GM18868 (cell line): ENCODE results near the gene ASPG.

ENCODE experiments used
- ATAC-seq: cut with Tn5 transposase; IDR thresholded peaks from one replicate; pipeline ENCODE4 v1.9.1; 2021; ENCODE audit warnings: mild to moderate bottlenecking, moderate library complexity; ENCODE audit not compliant: unreplicated experiment

The ASPG gene

DNA sequence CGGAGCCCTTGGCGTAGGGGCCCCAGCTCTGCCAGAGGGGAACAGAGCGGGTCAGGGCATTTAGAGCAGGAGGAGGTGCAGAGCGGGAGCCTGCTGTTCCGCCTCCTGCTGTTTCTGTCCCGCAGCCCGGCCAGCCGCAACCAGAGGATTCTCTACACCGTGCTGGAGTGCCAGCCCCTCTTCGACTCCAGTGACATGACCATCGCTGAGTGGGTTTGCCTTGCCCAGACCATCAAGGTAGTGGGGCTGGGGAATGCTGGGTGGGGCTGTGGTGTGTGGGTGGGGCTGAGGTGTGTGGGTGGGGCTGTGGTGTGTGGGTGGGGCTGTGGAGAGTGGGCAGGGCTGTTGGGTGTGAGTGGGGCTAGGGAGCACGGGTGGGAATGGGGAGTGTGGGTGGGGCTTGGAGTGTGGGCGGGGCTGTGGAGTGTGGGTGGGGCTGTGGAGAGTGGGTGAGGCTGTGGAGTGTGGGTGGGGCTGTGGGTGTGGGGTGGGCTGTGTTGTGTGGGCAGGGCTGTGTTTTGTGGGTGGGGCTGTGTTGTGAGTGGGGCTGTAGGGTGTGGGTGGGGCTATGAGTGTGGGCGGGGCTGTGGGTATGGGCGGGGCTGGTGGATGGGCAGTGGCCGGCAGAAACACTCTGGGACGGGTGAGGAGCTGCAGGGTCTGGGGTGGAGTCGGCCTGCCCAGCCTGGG, 8.0 kb downstream of the ASPG start:
- no peak for ATAC-seq

DNA sequence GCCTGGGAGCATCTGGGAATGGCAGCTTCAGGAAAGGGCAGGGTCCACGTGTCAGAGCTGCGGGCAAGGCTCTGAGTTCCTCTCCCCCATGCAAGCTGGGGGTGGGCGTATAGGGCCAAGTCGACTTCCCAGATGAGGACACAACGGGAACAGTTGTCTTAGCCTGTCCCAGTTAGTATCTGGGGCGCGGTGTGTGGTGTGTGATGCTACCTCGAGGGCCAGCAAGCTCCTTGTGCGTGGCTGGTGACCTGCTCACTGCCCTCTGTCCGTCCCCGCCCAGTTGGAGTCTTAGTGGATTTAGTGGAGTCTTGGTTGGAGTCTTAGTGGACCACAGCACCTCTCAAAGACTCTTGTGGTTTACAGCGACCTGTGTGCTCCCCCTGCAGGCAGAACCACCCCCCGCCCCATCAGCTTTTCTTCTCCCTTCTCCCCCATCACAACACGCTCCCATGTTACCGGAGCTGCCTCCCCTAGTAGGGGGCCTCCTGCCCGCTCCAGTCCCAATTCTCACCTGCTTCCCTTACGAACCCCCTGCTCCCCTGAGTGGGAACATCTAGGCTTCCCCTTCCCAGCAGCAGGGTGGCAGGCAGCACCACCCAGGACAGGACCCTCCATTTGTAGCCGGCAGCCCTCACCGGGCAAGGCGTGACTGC, 8.7 kb downstream of the ASPG start:
- ATAC-seq = no peak

DNA sequence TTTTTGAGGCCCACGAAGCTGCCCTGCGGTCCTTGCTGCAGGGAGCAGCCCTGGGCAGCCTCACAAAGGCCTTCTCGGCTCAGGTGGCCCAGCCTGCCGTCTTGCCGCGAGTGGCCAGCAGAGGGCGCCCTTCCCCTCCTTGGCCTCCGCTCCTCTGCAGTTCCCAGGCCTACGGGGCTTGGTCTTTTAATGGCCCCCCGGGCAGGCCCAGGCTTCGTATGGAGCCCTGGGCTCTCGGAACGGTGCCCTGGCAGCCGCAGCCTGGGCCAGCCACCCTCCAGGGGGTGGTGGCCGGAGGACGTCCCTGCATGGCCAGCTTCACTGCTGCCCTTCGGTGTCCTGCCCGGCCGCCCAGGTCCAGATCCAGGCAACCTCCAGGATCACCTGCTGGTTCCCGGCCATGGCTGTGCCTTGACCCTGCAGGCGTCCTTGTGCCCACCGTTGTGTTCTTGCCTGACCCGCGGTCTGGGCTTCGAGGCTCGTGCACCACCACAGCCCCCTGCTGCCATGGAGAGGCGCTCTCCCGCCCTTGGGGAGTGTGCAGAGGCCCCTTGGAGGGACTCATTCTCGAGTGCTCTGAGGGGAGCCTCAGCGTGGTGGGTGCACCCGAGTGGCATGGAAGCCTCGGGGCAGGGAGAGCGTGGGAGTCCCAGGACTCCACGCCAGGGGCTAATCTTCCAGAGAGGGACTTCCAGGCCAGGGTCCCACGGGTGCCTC, 9.4 kb downstream of the ASPG start:
- ATAC-seq = no peak

DNA sequence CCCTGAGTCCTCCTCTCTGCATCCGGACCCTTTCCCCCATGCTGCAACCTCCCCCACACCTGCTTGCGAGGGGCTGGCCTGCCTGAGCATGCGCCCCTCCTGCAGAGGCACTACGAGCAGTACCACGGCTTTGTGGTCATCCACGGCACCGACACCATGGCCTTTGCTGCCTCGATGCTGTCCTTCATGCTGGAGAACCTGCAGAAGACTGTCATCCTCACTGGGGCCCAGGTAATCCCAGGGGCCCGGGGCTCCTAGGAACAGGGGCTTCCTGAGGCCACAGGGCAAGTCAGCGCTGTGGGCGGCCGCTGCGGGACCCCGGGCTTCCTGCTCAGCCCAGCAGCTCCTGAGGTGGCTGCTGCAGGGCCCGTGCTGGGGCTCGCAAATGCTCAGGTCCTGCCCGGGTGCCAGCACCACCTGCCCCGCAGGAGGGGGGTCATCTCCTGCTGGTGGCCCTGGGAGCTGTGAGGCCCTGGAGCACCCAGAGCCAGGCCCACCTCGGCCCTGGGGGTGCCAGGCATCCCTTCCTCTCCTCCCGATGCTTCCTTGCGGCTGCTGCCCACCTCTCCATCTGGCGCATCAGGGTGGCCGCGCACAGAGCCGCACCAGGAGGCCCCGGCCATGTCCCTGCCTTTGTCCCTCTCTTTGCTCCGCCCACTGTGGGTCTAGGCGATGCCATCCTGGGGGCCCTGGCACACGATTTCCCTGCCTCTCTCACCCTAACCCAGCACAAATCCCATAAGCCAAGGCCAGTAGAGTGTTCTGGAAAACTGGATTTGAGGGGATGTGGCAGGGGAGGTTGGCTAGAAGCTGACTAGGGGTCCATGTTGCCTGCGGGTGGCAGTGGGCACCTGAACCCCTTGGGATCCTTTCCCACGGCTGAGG, 10.2 kb downstream of the ASPG start:
- ATAC-seq = no peak

DNA sequence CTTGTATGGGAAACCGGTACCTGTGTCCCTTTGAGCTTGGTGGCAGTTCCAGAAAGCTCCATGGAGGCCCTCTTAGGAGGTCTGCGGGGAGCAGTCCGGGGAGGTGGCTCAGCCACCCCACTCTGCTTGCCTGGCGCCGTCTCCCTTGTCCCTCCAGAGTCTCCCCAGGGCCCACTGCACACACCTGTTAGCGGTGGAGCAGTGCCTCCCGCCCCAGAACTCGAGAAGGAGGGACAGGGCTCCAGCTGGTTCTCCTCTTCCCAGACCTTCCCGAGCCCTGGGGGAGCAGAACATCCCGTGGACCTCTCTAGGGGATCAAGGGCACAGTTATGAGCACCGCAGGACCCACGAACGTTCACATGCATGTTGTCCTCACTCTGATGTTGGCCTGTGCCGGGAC, 10.8 kb downstream of the ASPG start:
- ATAC-seq = no peak

DNA sequence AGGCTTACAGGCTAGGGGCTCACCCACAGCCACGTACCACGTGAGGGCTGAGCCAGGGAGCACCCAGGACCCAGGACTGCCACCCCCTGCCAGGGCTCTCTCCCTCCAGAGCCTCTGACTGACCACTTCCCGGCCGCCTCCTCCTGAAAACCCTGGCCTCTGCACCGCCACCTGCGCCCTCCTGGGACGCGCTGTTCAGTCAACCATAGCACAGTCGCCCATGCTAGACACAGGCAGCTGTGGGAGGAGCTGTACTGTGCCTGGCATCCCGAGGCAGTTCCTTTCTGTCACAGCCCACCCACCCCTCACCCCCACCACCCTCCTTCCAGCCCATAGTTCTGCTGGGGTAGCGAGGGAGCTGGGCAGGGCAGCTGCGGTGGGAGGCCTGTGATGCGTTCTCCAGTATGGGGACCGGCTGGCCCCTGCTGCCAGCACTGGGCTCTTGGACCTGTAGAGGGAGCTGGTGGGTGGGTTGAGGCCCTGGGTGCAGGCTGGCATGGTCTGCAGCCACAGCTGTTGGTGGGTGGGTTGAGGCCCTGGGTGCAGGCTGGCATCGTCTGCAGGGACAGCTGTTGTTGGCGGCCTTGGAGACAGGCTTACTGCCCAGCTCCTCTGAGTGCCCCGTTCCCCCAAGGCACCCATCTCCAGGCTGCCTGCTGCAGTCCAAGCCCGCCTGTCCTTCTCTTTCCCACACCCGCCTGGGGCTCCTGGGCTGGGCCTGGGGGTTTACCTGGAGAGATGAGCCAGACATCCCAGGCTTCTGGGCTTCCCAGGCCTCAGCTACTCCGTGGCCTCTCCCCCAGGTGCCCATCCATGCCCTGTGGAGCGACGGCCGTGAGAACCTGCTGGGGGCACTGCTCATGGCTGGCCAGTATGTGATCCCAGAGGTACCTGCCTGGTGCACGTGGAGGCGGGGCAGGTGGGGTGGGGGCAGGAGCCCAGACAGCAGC, 11.5 kb downstream of the ASPG start:
- no peak for ATAC-seq

DNA sequence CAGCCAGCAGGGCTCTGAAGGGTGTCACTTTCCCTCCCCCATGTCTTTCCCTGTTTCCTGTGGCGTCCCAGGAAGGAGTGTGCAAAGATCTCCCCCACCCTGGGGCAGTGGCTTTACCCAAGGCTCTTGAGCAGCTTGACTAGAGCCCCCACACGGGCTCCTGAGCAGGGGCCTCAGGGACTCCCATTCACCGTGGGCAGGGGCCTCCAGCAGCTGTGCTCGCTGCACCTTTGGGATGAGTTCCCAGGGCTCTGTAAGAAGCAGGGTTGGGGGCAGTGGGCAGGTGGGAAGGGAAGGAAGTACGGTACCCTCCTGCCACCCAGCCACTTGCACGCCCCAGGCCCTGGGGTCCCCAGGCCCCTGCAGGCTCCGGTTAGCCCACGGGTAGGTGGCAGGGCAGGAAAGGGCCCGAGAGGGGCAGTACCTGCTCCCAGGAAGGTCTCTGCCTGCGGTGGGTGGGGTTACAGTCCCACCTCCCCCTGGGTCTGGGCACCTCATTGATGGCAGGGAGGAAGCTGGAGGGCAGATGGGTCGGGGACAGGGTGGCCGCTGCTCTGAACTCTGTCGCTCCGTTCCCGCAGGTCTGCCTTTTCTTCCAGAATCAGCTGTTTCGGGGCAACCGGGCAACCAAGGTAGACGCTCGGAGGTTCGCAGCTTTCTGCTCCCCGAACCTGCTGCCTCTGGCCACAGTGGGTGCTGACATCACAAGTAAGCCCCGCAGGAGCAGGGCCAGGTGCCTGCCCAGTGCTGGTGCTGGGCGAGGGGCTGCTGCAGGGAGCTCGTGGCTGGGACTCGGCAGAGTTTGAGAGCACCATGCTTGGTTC, 13.0 kb downstream of the ASPG start:
- no peak for ATAC-seq

DNA sequence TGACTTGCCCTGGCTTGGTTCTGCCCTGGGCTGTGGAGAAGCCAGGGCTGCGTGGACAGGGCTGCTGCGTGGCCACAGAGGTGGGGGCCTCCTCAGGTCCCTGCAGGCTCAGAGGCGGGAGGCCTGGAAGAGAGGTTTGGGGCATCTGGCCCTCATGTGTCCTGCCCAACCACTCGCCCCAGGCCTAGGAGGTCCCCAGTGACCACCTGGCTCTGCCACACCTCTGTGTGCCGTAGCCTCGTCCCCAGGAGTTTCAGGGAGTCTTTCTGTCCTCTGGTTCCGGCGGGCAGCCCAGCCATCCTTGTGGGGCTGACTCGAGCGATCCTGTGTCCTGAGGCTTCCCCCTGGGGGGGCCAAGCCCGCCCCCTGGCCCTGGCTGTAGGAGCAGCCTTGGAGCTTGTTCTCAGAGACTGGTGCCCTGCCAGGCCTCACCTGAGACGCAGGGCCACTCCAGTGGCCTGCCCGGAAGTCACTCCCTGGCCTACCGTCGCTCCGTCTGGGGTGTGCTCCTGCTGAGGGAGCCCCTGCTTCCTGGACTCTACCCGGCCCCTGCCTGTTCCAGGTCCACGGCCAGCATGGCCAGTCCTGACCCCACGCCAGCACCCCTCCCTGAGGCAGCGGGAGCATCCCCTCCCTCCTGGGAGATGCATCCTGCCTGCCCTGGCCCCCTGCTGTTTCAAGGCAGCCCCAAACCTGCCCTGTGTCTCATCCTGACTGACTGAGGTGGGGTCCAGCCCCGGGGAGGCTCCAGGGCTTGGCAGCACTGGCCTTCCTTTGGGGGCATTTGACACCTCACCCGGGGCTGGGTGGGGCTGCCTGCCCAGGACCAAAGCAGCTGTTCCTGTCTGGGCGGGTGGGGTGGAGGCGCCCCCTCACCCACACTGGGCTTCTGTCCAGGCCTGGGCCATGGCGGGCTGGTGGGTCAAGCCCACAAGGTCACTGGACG, 13.9 kb downstream of the ASPG start:
- no peak for ATAC-seq

DNA sequence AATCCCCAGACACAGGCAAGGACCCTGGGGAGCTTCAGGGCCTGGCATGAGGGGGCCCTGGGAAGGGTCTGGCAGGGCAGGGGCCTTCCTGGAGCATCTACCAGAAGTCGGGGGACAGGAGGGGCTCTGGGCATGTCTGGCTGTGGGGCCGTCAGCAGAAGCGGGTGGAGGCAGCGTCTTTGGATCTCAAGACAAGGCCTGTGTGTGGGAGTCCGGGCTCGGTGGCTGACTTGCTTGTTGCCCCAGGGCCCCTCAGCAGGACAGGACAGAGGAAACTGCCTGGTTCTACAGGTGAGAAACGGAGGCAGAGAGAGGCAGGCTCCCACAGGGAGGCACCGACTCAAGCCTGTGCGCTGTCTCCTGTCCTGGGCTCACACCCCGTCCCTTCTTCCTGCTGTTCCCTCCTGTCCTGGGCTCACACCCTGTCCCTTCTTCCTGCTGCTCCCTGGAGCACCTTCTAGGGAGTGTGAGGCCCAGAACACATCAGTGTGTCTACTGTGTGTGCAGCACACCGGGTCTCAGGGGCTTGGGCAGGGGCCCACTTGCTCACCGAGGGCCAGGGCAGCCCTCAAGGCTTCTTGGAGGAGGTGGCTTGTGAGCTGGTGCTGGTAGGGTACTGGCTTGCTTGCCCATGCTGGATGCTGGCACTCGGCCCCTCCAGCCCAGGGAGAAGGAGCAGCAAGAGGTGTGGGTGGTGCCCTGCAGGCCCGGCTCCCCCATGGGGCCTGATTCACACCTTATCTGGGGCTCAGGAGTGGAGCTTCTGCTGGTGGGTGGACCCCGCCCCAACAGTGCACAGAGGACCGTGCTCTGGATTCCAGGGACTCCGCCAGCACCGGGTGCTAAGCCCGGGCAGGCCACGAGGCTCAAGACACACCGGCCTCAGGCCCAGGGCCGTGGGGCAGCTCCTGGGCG, 14.9 kb downstream of the ASPG start:
- no peak for ATAC-seq

DNA sequence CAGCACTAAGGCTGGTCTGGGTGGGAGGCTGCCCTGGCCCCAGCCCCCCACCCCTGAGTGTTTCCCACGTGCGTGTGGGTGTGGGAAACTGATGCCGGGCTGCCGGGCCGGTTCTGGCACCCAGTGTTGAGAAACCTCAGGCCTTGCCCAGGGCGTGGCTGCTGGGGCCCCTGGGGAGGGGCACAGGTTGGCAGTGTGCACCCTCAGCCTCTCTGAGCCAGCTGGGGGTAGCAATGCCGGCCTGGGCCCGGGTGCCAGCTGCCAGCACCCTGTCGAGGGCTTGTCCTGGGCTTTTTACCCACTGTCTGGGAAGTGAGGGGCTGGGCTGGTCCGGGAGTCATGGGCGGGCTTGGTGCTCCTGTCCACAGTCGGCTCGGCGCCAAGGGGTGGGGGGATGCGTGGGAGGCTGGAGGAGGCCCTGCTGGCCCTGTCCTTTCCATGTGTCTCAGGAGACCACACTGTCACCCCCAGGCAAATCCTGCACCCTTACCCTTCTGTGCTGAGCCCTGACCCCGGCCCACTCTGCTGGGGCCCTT, 15.7 kb downstream of the ASPG start:
- no peak for ATAC-seq

DNA sequence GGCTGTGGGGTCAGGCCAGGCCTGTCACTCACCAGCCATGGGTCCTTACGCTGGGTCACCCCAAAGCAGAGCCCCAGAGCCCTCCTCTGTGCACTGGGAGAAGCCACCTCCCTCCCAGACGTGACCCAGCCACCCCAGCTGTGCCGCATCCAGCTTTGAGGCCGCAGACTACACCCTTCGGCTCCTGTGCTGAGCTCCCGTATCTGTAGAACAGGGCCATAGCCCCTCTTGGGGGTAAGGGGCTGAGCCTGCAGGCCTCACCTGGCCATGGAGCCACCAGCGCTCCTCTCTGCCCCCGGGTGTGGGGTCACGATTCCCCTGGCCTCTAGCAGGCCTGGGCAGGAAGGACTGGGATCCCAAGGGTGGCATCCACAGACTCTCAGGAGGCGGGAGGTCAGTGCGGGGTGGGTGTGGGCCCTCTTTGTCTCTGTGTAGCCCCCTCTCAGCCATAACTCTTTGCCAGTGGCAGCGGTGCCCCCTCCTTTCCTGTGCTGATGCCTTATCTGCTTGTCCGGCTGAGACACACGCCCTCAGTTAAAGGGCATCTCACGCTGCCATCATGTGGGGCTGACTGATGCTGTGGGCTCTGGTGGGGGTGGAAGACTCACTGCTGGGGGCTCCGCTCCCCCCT, 16.3 kb downstream of the ASPG start:
- no peak for ATAC-seq

DNA sequence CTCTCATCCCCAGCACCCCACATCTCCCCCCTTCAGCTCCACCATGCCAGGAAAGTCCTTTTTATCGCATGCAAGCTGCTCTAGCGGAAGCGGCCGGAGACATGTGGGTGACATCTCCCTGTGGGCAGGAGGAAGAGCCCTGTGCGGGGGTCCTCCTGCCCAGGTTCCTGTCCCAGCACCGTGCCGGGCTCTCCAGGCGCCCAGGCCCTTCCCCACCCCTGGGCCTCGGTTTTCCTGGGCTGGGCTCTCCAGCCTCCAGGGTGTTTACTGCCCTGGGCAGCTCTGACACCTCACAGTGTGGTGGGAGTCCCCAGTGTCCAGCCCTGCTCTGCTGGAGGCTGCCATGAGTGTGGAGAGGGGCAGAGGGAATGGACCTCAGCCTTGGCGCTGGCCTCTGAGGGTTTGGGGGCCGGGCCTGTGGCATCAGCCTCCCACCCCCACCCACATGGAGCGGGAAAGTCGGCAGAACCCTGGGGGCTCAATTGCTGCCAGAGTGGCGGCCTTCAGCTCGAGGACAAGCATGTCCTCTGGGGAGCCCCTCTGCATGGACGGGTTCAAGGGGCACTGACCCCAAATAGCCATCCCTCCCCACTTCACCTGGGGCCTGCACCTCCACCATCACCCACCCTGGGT, 16.9 kb downstream of the ASPG start:
- no peak for ATAC-seq

DNA sequence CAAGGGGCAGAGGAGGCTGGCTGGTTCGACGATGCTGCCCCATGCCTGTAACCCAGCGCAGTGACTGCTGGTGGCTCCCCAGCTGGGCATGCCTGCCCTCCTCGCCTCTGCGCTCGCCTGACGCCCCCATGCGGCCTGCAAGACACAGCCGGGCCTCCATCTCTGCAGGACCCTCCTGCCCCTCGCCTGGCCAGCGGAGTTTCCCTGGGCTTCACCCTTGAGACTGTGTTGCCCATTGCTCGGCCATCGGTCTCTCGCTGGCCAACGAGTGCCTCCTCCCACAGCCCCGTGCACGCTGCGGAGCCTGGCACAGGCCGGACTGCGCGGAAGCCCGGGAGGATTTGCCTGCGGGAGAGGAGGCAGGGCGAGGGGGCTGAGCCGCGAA, 17.6 kb downstream of the ASPG start:
- no peak for ATAC-seq

DNA sequence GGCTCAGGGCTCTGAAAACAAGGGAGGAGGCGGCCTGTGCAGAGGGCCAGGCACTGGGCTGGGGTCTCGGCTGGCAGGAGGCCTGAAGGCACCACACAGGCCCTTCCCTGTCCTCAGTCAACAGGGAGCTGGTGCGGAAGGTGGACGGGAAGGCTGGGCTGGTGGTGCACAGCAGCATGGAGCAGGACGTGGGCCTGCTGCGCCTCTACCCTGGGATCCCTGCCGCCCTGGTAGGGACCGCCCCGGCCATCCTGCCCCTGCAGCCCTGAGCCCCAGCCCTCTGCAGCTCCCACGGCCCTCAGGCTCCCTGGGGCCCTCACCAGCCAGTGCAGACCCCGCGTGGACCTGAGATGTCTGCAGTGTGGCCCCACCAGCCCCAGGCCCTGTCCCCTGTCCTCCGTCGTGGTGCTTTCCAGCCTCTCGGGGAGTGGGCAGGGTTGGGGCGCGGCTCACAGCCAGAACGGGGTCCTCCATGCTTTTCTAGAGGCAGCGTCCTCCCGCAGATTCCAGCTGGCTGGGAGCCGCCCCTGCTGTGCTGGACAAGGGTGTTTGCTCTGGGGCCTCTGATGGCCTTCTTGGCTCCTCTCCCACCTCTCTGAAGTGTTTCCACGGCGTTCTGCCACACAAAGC, 18.1 kb downstream of the ASPG start:
- ATAC-seq = no peak

DNA sequence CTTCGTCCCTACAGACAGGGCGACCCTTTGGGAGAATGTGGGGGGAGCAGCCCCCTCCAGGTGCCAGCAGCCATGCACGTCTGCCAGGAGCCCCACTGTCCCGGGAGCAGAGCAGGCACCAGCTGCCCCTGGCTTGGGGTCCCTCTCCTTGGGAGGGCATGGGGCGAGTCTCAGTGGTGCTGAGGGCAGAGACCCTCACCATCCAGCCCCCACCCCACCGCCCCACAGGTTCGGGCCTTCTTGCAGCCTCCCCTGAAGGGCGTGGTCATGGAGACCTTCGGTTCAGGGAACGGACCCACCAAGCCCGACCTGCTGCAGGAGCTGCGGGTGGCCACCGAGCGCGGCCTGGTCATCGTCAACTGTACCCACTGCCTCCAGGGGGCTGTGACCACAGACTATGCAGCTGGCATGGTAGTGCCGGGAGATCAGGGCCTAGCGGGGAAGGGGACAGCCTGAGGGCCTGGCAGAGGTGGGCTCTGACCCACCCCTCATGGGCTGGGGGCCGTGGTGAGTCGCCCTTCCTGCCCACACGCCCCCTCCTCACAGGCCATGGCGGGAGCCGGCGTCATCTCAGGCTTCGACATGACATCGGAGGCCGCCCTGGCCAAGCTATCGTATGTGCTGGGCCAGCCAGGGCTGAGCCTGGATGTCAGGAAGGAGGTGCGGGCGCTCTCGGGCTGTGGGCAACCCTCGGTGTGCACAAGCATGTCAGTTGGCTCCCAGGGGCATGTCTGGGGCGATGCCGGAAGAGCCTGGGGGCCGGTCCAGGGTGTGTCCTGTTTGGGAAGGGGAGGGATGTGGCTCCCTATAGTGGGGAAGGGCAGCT, 18.8 kb downstream of the ASPG start:
- ATAC-seq = no peak
